Measurements from ENCODE around the gene CLEC1B. TPM values are rescaled to one million over a fixed set of nuclear protein-coding genes. Genes with fewer than 3 reads are reported as not detected.

CLEC1B gene
- total RNA-seq, 6 experiments from 2014 or later = not detected

DNA sequence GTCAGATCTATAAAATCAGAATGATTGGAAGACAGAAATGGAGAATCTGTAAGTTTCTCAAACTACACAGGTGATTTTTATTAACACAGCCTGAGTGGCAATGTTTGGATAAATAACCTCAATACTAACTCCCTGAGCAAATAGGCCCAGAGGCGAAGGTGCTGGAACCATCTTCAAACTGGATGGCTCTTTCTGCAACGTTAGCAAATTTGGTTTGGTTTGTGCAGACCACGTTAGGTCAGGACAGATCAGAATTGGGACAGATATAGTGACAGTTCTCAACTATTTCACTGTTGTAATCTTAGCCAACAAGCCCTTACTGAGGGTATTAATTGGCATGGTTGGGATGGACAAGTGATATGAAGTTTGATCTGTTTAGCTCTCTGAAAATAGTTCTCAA is 22.4 kb upstream of the CLEC1B start:
- H3K4me1 Mint-ChIP-seq (ENCODE audit: low read depth) = peaks cover 14% of the 10 kb centered on the region
- H3K27me3 Mint-ChIP-seq (ENCODE audit: insufficient read depth) = no peaks in the 10 kb centered on the region
- H3K36me3 Mint-ChIP-seq (ENCODE audit: low read depth) = no peaks in the 10 kb centered on the region
- H3K4me3 Mint-ChIP-seq = no peak overlapping the region
- no peak for TF ChIP-seq CTCF (IDR thresholded peaks at IDR 0.05)
- DNase-seq = no peak
- no peaks in the 10 kb centered on the region for H3K9me3 Mint-ChIP-seq
- H3K27ac Mint-ChIP-seq = no peak overlapping the region

GRCh38 chr12:10018386-10018785 is 19.5 kb upstream of the CLEC1B start:
- Mint-ChIP-seq H3K36me3 (ENCODE audit: low read depth) (no peaks in the 10 kb centered on the region), H3K27me3 (ENCODE audit: insufficient read depth) (no peaks in the 10 kb centered on the region), H3K4me1 (ENCODE audit: low read depth) (peaks cover 31% of the 10 kb centered on the region), H3K9me3 (no peaks in the 10 kb centered on the region), H3K27ac (no peak overlapping the region), H3K4me3 (no peak overlapping the region)
- no peak for TF ChIP-seq CTCF (IDR thresholded peaks at IDR 0.05)
- no peak for DNase-seq

- peaks cover 41% of the 10 kb centered on the region for H3K4me1 Mint-ChIP-seq (ENCODE audit: low read depth)
- no peaks in the 10 kb centered on the region for H3K27me3 Mint-ChIP-seq (ENCODE audit: insufficient read depth)
- no peak overlapping the region for H3K4me3 Mint-ChIP-seq
- DNase-seq = peak; percentile 15
- no peaks in the 10 kb centered on the region for H3K9me3 Mint-ChIP-seq
- H3K27ac Mint-ChIP-seq = peak overlapping the region; percentile 67
- no peaks in the 10 kb centered on the region for H3K36me3 Mint-ChIP-seq (ENCODE audit: low read depth)
- no peak for TF ChIP-seq CTCF (IDR thresholded peaks at IDR 0.05)
Measured at GRCh38 chr12:10016881-10017280, 18.0 kb upstream of the CLEC1B start.

DNA sequence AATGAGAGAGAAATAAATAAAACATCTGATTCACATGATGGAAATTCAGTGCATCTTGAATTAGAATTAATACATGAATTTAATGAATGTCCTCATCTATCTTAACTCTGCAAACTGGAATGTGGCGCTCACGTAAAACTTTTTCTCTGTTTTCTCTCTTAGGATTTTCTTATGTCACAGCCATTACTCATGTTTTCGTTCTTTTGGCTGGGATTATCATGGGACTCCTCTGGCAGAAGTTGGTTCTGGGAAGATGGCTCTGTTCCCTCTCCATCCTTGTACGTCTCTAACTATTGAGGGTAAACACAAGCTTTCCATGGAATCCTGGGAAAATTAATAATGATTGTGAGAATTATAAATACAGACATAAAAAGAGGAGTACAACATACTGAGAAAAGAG is 16.5 kb upstream of the CLEC1B start:
- TF ChIP-seq CTCF (IDR thresholded peaks at IDR 0.05) = no peak
- H3K4me3 Mint-ChIP-seq = no peak overlapping the region
- no peaks in the 10 kb centered on the region for H3K9me3 Mint-ChIP-seq
- no peak for DNase-seq
- H3K4me1 Mint-ChIP-seq (ENCODE audit: low read depth) = peaks cover 52% of the 10 kb centered on the region
- H3K27ac Mint-ChIP-seq = no peak overlapping the region
- no peaks in the 10 kb centered on the region for H3K27me3 Mint-ChIP-seq (ENCODE audit: insufficient read depth)
- no peaks in the 10 kb centered on the region for H3K36me3 Mint-ChIP-seq (ENCODE audit: low read depth)

DNA sequence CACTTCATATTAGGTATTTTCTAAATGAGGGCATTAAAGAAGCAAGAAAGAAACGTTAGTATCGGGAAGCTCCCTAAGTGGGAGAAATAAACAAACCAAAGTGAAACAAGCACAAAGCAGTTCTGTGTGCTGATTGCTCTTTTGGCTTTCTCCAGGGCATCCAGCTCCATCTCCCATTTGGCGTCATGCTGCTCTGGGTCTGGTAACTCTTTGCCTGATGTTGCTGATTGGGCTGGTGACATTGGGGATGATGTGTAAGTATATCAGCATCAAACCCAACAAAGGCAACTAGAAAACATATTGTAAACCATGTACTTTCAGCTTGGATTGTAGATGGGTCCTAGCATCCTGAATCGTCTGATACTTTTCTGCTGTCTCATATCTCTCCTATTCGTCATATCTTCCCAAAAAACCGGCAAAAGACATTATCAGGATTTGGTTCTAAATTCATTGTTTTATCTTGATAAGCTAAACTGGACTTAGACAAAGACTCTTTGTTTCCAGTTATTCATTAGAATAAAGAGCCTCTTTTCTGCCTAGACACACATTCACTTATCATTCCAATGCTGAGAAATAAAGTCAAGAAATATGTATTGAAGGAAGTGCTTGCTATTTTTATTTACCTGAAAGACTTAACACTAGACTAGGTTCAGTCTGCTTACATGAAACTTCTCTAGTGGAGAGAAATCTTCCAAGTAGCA is 13.9 kb upstream of the CLEC1B start:
- Mint-ChIP-seq H3K36me3 (ENCODE audit: low read depth) (no peaks in the 10 kb centered on the region), H3K4me3 (no peak overlapping the region), H3K27me3 (ENCODE audit: insufficient read depth) (no peaks in the 10 kb centered on the region), H3K27ac (no peak overlapping the region), H3K4me1 (ENCODE audit: low read depth) (peaks cover 63% of the 10 kb centered on the region), H3K9me3 (no peaks in the 10 kb centered on the region)
- no peak for DNase-seq
- TF ChIP-seq CTCF (IDR thresholded peaks at IDR 0.05) = no peak
